HepG2 (cell line): ENCODE results near the gene PRR33. TPM values are rescaled to one million over a fixed set of nuclear protein-coding genes. Genes with fewer than 3 reads are reported as not detected.

Experiments
- ATAC-seq: fragments of 200-7000 bp; cut with Tn5 transposase; 3 replicates; pipeline ENCODE4 v1.9.1; 2020; ENCODE audit warnings: mild to moderate bottlenecking, moderate library complexity
- BruUV-seq: library from RNA; stranded (reverse); fragments of 400-500 nt; replicated peaks from 2 replicates; lab custom pipeline; 2021; lab: Mats Ljungman, UMichigan
- CTCF ChIA-PET: fragments of 300-600 bp; formaldehyde crosslinking; extraction: SDS; loops from one replicate; lab custom pipeline; 2021; ENCODE audit warnings: low total read pairs, inconsistent platforms, low intra/inter-chr PET ratio; lab: Yijun Ruan, JAX
- POLR2A ChIA-PET: fragments of 350-600 bp; sonication (Branson Sonifier 250); formaldehyde crosslinking; loops from one replicate; lab custom pipeline; 2020; ENCODE audit warnings: antibody characterized with exemption, inconsistent platforms; lab: Yijun Ruan, JAX
- DNase-seq: peaks from one replicate; pipeline ENCODE4 v3.0.0-alpha.2; 2015; ENCODE audit warnings: low spot score
- FAIRE-seq: peaks from 3 replicates; lab custom pipeline; 2011; peaks lifted over from hg19 to GRCh38; lab: Jason Lieb, UNC
- H2AFZ ChIP-seq: one replicate; pipeline ENCODE4 v1.6.1; 2011; ENCODE audit warnings: low read length, inconsistent platforms
- H3K27ac ChIP-seq: fragments of 300-600 bp; 3 replicates; pipeline ENCODE4 v1.8.0; 2011; ENCODE audit warnings: mixed run types, mild to moderate bottlenecking, mixed read lengths, low read length, inconsistent platforms; ENCODE audit not compliant: insufficient read depth; ENCODE audit errors: extremely low read length
- H3K27me3 ChIP-seq, 2 experiments: fragments of 200-600 bp in 1 of 2; 2 replicates in 1 of 2; 3 replicates in 1 of 2; pipeline versions ENCODE4 v1.6.0 to v1.8.0; 2011; ENCODE audit warnings: low read length in 2 of 2, mild to moderate bottlenecking in 2 of 2, moderate library complexity in 2 of 2, inconsistent platforms in 1 of 2; ENCODE audit not compliant: insufficient read depth in 2 of 2, control insufficient read depth in 1 of 2
- H3K36me3 ChIP-seq, 2 experiments: fragments of 200-600 bp in 1 of 2; replicated peaks in 1 of 2; 2 replicates in 1 of 2; 3 replicates in 1 of 2; pipeline versions ENCODE4 v1.5.1 to v1.8.0; 2011; ENCODE audit warnings: low read length in 2 of 2, inconsistent platforms in 1 of 2; ENCODE audit not compliant: insufficient read depth in 2 of 2, control insufficient read depth in 1 of 2
- H3K4me1 ChIP-seq: 2 replicates; pipeline ENCODE4 v1.5.1; 2012; ENCODE audit warnings: low read length, inconsistent platforms; ENCODE audit not compliant: insufficient read depth
- H3K4me2 ChIP-seq: 2 replicates; pipeline ENCODE4 v1.6.0; 2011; ENCODE audit warnings: low read depth, low read length, inconsistent platforms
- H3K4me3 ChIP-seq, 3 experiments: fragments of 200-600 bp in 1 of 3; sonication (generic), shearing (Covaris generic) in 1 of 3; replicated peaks in 1 of 3; 2 replicates each; pipeline ENCODE4 v1.5.1; 2011 to 2016; ENCODE audit warnings: low read length in 3 of 3, inconsistent platforms in 2 of 3, low read depth in 2 of 3, mild to moderate bottlenecking in 2 of 3, control low read depth in 1 of 3, mixed read lengths in 1 of 3; ENCODE audit not compliant: insufficient read depth in 1 of 3
- H3K79me2 ChIP-seq: one replicate; pipeline ENCODE4 v1.6.1; 2011; ENCODE audit warnings: low read length, inconsistent platforms; ENCODE audit not compliant: insufficient read depth
- H3K9ac ChIP-seq: 2 replicates; pipeline ENCODE4 v1.6.0; 2011; ENCODE audit warnings: mild to moderate bottlenecking, low read depth, low read length, inconsistent platforms; ENCODE audit not compliant: insufficient read depth
- H3K9me3 ChIP-seq: 2 replicates; pipeline ENCODE4 v1.5.1; 2012; ENCODE audit warnings: mild to moderate bottlenecking, low read length
- H4K20me1 ChIP-seq: 2 replicates; pipeline ENCODE4 v1.6.0; 2011; ENCODE audit warnings: inconsistent platforms, mild to moderate bottlenecking, low read length, moderate library complexity; ENCODE audit not compliant: insufficient read depth
- ESRRA ChIP-seq: sonication (generic); formaldehyde crosslinking; IDR thresholded peaks from 2 replicates; pipeline ENCODE4 v1.5.1; 2020; ENCODE audit warnings: mild to moderate bottlenecking, low read depth, missing genetic modification reagents
- ETV5 ChIP-seq: IDR thresholded peaks from 2 replicates; pipeline ENCODE4 v1.6.1; 2018; ENCODE audit warnings: missing biosample characterization, missing genetic modification reagents, inconsistent platforms, borderline replicate concordance
- FOXK1 ChIP-seq: sonication (generic); formaldehyde crosslinking; IDR thresholded peaks from 2 replicates; pipeline ENCODE4 v1.4.0; 2020; ENCODE audit warnings: low read depth, missing genetic modification reagents, borderline replicate concordance
- HNF1B ChIP-seq: sonication (generic); formaldehyde crosslinking; IDR thresholded peaks from 2 replicates; pipeline ENCODE4 v1.5.1; 2020; ENCODE audit warnings: mild to moderate bottlenecking, moderate library complexity, missing genetic modification reagents
- JUNB ChIP-seq: sonication (generic); formaldehyde crosslinking; IDR thresholded peaks from 2 replicates; pipeline ENCODE4 v1.8.0; 2022; ENCODE audit warnings: missing genetic modification reagents, mild to moderate bottlenecking, borderline replicate concordance
- NR2C2 ChIP-seq: sonication (generic); formaldehyde crosslinking; IDR thresholded peaks from 2 replicates; pipeline ENCODE4 v1.4.0; 2020; ENCODE audit warnings: missing genetic modification reagents, mild to moderate bottlenecking, moderate library complexity, borderline replicate concordance
- TBX2 ChIP-seq: sonication (generic); formaldehyde crosslinking; IDR thresholded peaks from 2 replicates; pipeline ENCODE4 v1.5.0; 2020; ENCODE audit warnings: missing genetic modification reagents, mild to moderate bottlenecking, borderline replicate concordance
- THRA ChIP-seq: sonication (generic); formaldehyde crosslinking; IDR thresholded peaks from 2 replicates; pipeline ENCODE4 v1.4.0; 2020; ENCODE audit warnings: missing genetic modification reagents, borderline replicate concordance
- ZBTB46 ChIP-seq: sonication (generic); formaldehyde crosslinking; IDR thresholded peaks from 2 replicates; pipeline ENCODE4 v1.4.0; 2020; ENCODE audit warnings: mild to moderate bottlenecking, missing genetic modification reagents, borderline replicate concordance
- ZKSCAN5 ChIP-seq: sonication (generic); formaldehyde crosslinking; IDR thresholded peaks from 2 replicates; pipeline ENCODE4 v1.5.1; 2020; ENCODE audit warnings: mild to moderate bottlenecking, missing genetic modification reagents
- ZMAT5 ChIP-seq: sonication (generic); formaldehyde crosslinking; IDR thresholded peaks from 2 replicates; pipeline ENCODE4 v1.5.0; 2020; ENCODE audit warnings: mild to moderate bottlenecking, low read depth, missing genetic modification reagents, borderline replicate concordance
- ZNF121 ChIP-seq: sonication (generic); formaldehyde crosslinking; IDR thresholded peaks from 2 replicates; pipeline ENCODE4 v1.5.0; 2020; ENCODE audit warnings: mild to moderate bottlenecking, missing genetic modification reagents
- ZNF138 ChIP-seq: sonication (generic); formaldehyde crosslinking; IDR thresholded peaks from 2 replicates; pipeline ENCODE4 v1.5.0; 2020; ENCODE audit warnings: mild to moderate bottlenecking, low read depth, missing genetic modification reagents
- ZNF496 ChIP-seq: sonication (generic); formaldehyde crosslinking; IDR thresholded peaks from 2 replicates; pipeline ENCODE4 v1.8.1; 2023; ENCODE audit warnings: mild to moderate bottlenecking, moderate library complexity, missing genetic modification reagents; ENCODE audit not compliant: insufficient replicate concordance
- ZNF570 ChIP-seq: sonication (generic); formaldehyde crosslinking; IDR thresholded peaks from 2 replicates; pipeline ENCODE4 v1.4.0; 2020; ENCODE audit warnings: mild to moderate bottlenecking, missing genetic modification reagents, borderline replicate concordance
- ZNF619 ChIP-seq: sonication (generic); formaldehyde crosslinking; IDR thresholded peaks from 2 replicates; pipeline ENCODE4 v1.4.0; 2020; ENCODE audit warnings: mild to moderate bottlenecking, missing genetic modification reagents
- WGBS: methylation state at CpG from one replicate; pipeline ENCODE4 v1.1.6; 2017; ENCODE audit warnings: low lambda C conversion rate; 5-methylcytosine and 5-hydroxymethylcytosine counted together
- in situ Hi-C: cut with HindIII; loops from 2 replicates; pipeline ENCODE4 v1.10.0; 2017; ENCODE audit warnings: low pct_unique_long_range_greater_than_20kb; ENCODE audit not compliant: extremely low pct_ligation_motif_present
- intact Hi-C: fragments of 100-400 bp; cut with micrococcal nuclease; formaldehyde crosslinking; loops from one replicate; pipeline ENCODE4 v1.10.0; 2022; ENCODE audit not compliant: unreplicated experiment
- polyA plus RNA-seq, 8 experiments: library from polyadenylated mRNA; depleted of rRNA in 3 of 8; stranded (reverse) in 7 of 8; unstranded in 1 of 8; fragments of >200 nt; fragmentation: Illumina TruSeq in 4 of 8; extraction: Trizol in 4 of 8; gene quantifications; 2 replicates each; pipeline versions ENCODE4 v1.2.1 to v1.2.3, GENCODE V29; 2011 to 2016; ENCODE audit warnings: low read depth in 4 of 8, missing spikeins in 1 of 8, mixed read lengths in 1 of 8; ENCODE audit not compliant: insufficient read depth in 1 of 8
- total RNA-seq, 5 experiments: library from RNA; depleted of rRNA; stranded (reverse); fragments of >200 nt; fragmentation: Illumina TruSeq; extraction: Trizol; gene quantifications; 2 replicates each; pipeline ENCODE4 v1.2.3, GENCODE V29; 2016; ENCODE audit warnings: low read depth in 1 of 5

PRR33 gene
- total and polyA plus RNA-seq, 2 of the 13 experiments (the other 11 are each of a cell fraction or from before 2014, with no cell fraction given) = not detected

- Histone ChIP-seq H3K79me2 (no peaks in the 10 kb centered on the region), H3K4me3 (no peak overlapping the region), H3K36me3 (no peaks in the 10 kb centered on the region), H3K27ac (no peak overlapping the region), H3K9me3 (no peaks in the 10 kb centered on the region), H2AFZ (no peak overlapping the region), H4K20me1 (no peaks in the 10 kb centered on the region), H3K9ac (no peak overlapping the region), H3K4me1 (no peaks in the 10 kb centered on the region), H3K4me2 (no peak overlapping the region), H3K27me3 (peaks cover 25 to 84% of the 10 kb centered on the region in 2 experiments)
- no peak for ATAC-seq
- in situ Hi-C loops (no loop called here), intact Hi-C loops (no loop called here)
- WGBS = 33% methylated on average over 13 of the region's 27 CpGs
- FAIRE-seq = no peak
- DNase-seq = no peak
- POLR2A ChIA-PET = no interaction called here
- no TSS peak for BruUV-seq
- CTCF ChIA-PET = no interaction called here
- TF ChIP-seq FOXK1 (CRISPR knock-in tag) (no peak), ZKSCAN5 (no peak), TBX2 (CRISPR knock-in tag) (no peak), ZBTB46 (CRISPR knock-in tag) (no peak), HNF1B (CRISPR knock-in tag) (no peak), ZNF138 (CRISPR knock-in tag) (no peak), ESRRA (no peak), THRA (CRISPR knock-in tag) (no peak), JUNB (CRISPR knock-in tag) (no peak), ZNF121 (CRISPR knock-in tag) (no peak), ZMAT5 (CRISPR knock-in tag) (no peak), ETV5 (CRISPR knock-in tag) (no peak), NR2C2 (no peak), ZNF619 (CRISPR knock-in tag) (no peak), ZNF570 (CRISPR knock-in tag) (no peak), ZNF496 (no peak)
Observed at GRCh38 chr11:1854132-1854948, 37.4 kb downstream of the PRR33 start.
